T-cell (primary cell): ENCODE measurements around the gene CST9. TPM values are rescaled to one million over a fixed set of nuclear protein-coding genes. Genes with fewer than 3 reads are reported as not detected.
"Not testable (repeated sequence)": the region's sequence is repeated elsewhere in the genome, so short reads cannot be mapped to it uniquely, and the experiment has no call there.

ENCODE experiments used
- ATAC-seq, 4 experiments: fragments of 200-7000 bp in 3 of 4; fragments of 150-1000 bp in 1 of 4; cut with Tn5 transposase; replicated peaks in 1 of 4; 1 replicate in 3 of 4; 2 replicates in 1 of 4; pipeline ENCODE4 v1.10.0; 2021; ENCODE audit warnings: moderate library complexity in 3 of 4, mild to moderate bottlenecking in 2 of 4, moderate number of reproducible peaks in 1 of 4
- CTCF ChIA-PET, 2 donors: fragments of 300-600 bp; sonication (Branson Sonifier 250); formaldehyde crosslinking; loops; one replicate each; lab custom pipeline; 2022; ENCODE audit warnings: antibody characterized with exemption in 2 of 2; lab: Charles Lee
- POLR2A ChIA-PET, 2 donors: fragments of 300-600 bp; sonication (Branson Sonifier 250); formaldehyde crosslinking; loops; one replicate each; lab custom pipeline; 2022; ENCODE audit warnings: antibody characterized with exemption in 2 of 2; lab: Charles Lee
- DNase-seq, 35 experiments: peaks; one replicate each; pipeline versions ENCODE4 v3.0.0 to v3.0.0-alpha.2; 2013 to 2023
- H3K27ac ChIP-seq: one replicate; pipeline ENCODE4 v1.5.1; 2013; ENCODE audit warnings: low read length
- H3K27me3 ChIP-seq, 2 experiments: replicated peaks in 1 of 2; 1 replicate in 1 of 2; 2 replicates in 1 of 2; pipeline versions ENCODE4 v1.6.1 to v1.7.0; 2013; ENCODE audit warnings: low read length in 1 of 2, mixed read lengths in 1 of 2; ENCODE audit not compliant: control insufficient read depth in 2 of 2, insufficient read depth in 2 of 2; ENCODE audit errors: extremely low read depth in 1 of 2
- H3K36me3 ChIP-seq, 2 donors: 1 replicate in 1 of 2; 2 replicates in 1 of 2; pipeline versions ENCODE4 v1.6.1 to v1.7.0; 2013; ENCODE audit warnings: low read length in 1 of 2; ENCODE audit not compliant: control insufficient read depth in 2 of 2, insufficient read depth in 1 of 2; ENCODE audit errors: extremely low read depth in 1 of 2
- H3K4me1 ChIP-seq, 2 experiments: 1 replicate in 1 of 2; 2 replicates in 1 of 2; pipeline versions ENCODE4 v1.6.1 to v1.7.0; 2013; ENCODE audit warnings: low read length in 2 of 2, mixed read lengths in 1 of 2; ENCODE audit not compliant: insufficient read depth in 2 of 2, control insufficient read depth in 1 of 2; ENCODE audit errors: extremely low read depth in 1 of 2
- H3K4me3 ChIP-seq, 2 donors: 1 replicate in 1 of 2; 2 replicates in 1 of 2; pipeline versions ENCODE4 v1.5.1 to v1.7.0; 2013; ENCODE audit warnings: mild to moderate bottlenecking in 2 of 2, low read length in 1 of 2, moderate library complexity in 1 of 2; ENCODE audit not compliant: control insufficient read depth in 1 of 2; ENCODE audit errors: extremely low read depth in 1 of 2
- H3K9me3 ChIP-seq: 2 replicates; pipeline ENCODE4 v1.7.0; 2013
- H3K27ac Mint-ChIP-seq, 2 donors: one replicate each; pipeline ENCODE4 v1.8.0; 2020 to 2021; ENCODE audit warnings: mild to moderate bottlenecking in 2 of 2, mixed read lengths in 2 of 2
- H3K27me3 Mint-ChIP-seq, 2 donors: one replicate each; pipeline ENCODE4 v1.8.0; 2021 to 2022; ENCODE audit warnings: mixed read lengths in 2 of 2
- H3K36me3 Mint-ChIP-seq: one replicate; pipeline ENCODE4 v1.8.0; 2021; ENCODE audit warnings: mixed read lengths
- H3K4me1 Mint-ChIP-seq, 3 donors: one replicate each; pipeline ENCODE4 v1.8.0; 2020 to 2022; ENCODE audit warnings: mixed read lengths in 3 of 3, mild to moderate bottlenecking in 1 of 3
- H3K4me3 Mint-ChIP-seq, 3 donors: one replicate each; pipeline ENCODE4 v1.8.0; 2020 to 2022; ENCODE audit warnings: mild to moderate bottlenecking in 3 of 3, mixed read lengths in 3 of 3, moderate library complexity in 3 of 3
- H3K9me3 Mint-ChIP-seq, 3 donors: one replicate each; pipeline ENCODE4 v1.8.0; 2020 to 2022; ENCODE audit warnings: mixed read lengths in 3 of 3
- WGBS: methylation state at CpG from one replicate; pipeline ENCODE4 v1.1.5; 2013; ENCODE audit warnings: missing lambda C conversion rate; ENCODE audit not compliant: insufficient coverage; 5-methylcytosine and 5-hydroxymethylcytosine counted together
- total RNA-seq, 35 experiments: library from RNA in 6 of 35; stranded (reverse) in 6 of 35; fragments of 120-200 nt in 1 of 35; gene quantifications; one replicate each; pipeline versions ENCODE4 v1.2.1 to v1.2.4 and lab custom pipeline; 2013 to 2026

The CST9 gene
- total RNA-seq, 5 donors from 2014 or later (not counting 1 experiment from before 2014, with no cell fraction given), result not detected

DNA sequence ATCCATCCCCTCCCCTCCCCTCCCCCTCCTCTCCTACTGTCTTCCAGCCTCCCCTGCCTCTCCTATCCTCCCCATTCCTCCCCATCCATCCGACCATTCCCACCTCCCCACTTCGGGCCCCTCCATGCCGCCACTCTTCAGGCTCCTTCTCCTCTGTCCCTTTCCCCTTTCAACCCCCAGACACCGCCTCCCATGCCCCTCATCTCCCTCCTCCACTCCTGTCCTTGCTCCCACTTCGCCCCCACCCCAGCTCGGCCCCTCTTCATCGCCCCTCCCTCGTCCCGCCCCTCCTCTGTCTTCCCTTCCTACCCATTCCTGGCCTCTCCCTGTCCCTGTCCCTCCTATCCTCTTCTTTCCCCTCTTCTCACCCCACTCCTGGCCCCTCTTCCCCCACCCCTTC is 32.6 kb upstream of the CST9 start:
- Mint-ChIP-seq H3K36me3 (no peaks in the 10 kb centered on the region), H3K9me3 (no peaks in the 10 kb centered on the region), H3K27ac (no peak overlapping the region), H3K27me3 (peaks cover 24 to 38% of the 10 kb centered on the region in 2 donors), H3K4me3 (no peak overlapping the region), H3K4me1 (peaks cover 5 to 9% (median 7%) of the 10 kb centered on the region in 3 donors)
- ChIA-PET CTCF (no interaction called here), POLR2A (no interaction called here)
- Histone ChIP-seq H3K36me3 (no peaks in the 10 kb centered on the region), H3K27ac (no peak overlapping the region), H3K27me3 (peaks cover 0 to 40% of the 10 kb centered on the region in 2 experiments), H3K9me3 (no peaks in the 10 kb centered on the region), H3K4me1 (no peaks in the 10 kb centered on the region), H3K4me3 (no peak overlapping the region)
- DNase-seq (no peak), ATAC-seq (no peak)
- WGBS, result 60% methylated on average over 8 of the region's 9 CpGs

DNA sequence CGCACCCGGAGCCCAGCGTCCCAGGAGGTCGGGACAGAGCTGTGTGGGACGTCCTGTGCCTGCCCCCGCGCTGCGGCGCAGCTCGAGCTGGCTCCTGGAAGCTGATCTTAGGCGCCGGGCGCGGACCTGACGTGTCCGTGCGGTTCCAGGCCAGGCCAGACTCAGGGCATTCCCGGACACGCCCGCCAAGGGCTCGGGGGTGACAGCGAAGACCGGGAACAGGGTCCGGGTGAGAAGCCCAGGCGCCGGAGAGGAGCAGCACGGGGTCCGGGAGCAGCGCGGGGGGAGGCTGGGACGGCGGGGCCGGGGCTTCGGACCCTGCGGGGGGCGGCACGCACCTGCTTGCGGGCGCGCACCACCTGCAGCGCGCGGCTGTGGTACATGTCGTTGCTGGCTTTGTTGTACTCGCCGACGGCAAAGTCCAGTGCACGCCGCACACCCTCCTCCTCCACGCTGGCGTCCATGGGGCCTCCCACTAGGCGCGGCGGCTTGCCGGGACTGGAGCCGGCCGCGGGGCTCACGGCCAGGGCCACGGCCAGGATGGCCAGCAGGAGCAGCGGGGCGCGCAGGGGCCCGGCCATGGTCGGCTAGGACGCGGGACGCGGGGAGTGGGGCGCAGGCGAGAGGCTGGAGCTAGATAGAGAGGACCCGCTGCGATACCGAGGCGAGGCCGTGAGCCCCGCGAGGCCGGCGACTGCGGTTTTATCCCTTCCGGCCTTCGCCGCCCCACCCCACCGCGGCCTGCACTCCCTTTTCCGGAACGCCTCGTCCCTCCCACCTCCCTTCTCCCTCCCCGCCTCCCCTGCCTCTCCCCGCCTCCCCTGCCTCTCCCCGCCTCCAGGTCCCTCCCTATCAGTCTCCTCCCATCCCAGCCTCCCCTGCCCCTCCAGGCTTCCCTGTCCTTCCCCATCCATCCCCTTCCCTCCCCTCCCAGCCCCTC is 31.8 kb upstream of the CST9 start, which contains the start of gene CST3:
Gene CST3 (minus strand): TSS at position 674 of the 940 bp plus-strand sequence. CDS start 93 bp downstream, at position 581.
- Mint-ChIP-seq H3K27ac (peak within 1 kb of the TSS in 1 of 2 donors; percentile 52), H3K27me3 (peaks cover 24 to 38% of the 10 kb centered on the region in 2 donors), H3K9me3 (no peaks in the 10 kb centered on the region), H3K4me1 (peaks cover 5 to 7% (median 6%) of the 10 kb centered on the region in 3 donors), H3K36me3 (no peaks in the 10 kb centered on the region), H3K4me3 (peak within 1 kb of the TSS; percentile 43 to 60 (median 56))
- Histone ChIP-seq H3K9me3 (no peaks in the 10 kb centered on the region), H3K36me3 (no peaks in the 10 kb centered on the region), H3K4me3 (peak within 1 kb of the TSS; percentile 17 to 58), H3K27me3 (peaks cover 0 to 40% of the 10 kb centered on the region in 2 experiments), H3K27ac (no peak within 1 kb of the TSS), H3K4me1 (no peaks in the 10 kb centered on the region)
- DNase-seq (no peak), ATAC-seq (no peak)
- ChIA-PET CTCF (no interaction called here), POLR2A (no interaction called here)
- WGBS, result 3% methylated on average over 86 of the region's 92 CpGs

DNA sequence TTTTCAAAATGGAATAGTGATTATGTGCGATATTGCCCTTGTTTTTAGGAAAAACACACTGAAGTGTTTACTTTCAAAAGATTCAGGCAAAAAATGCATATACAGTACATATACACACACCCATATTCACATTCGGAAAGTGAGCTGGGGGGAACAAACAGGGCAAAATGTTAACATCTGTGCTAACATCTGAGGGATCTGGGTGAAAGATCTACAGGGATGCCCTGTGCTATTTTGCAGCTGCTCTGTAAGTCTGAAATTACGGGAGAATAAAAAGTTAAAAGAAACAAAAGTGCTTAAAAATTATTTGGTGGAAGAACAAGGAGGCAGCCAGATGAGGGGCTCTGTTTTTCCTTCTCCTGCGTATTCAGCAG is 31.2 kb upstream of the CST9 start:
- no peaks in the 10 kb centered on the region for H3K4me1 ChIP-seq
- peaks cover 0 to 37% of the 10 kb centered on the region in 2 experiments for H3K27me3 ChIP-seq
- ChIA-PET CTCF (no interaction called here), POLR2A (no interaction called here)
- DNase-seq (no peak), ATAC-seq (no peak)
- no peaks in the 10 kb centered on the region for H3K36me3 ChIP-seq
- no peak overlapping the region for H3K27ac ChIP-seq
- Mint-ChIP-seq H3K27ac (peak overlapping the region in 1 of 2 donors; percentile 52), H3K36me3 (no peaks in the 10 kb centered on the region), H3K9me3 (no peaks in the 10 kb centered on the region), H3K4me1 (peaks cover 5 to 7% (median 6%) of the 10 kb centered on the region in 3 donors), H3K27me3 (peaks cover 24 to 38% of the 10 kb centered on the region in 2 donors), H3K4me3 (peak overlapping the region; percentile 43 to 60 (median 56))
- H3K4me3 ChIP-seq, result peak overlapping the region; percentile 17 to 58
- H3K9me3 ChIP-seq, result no peaks in the 10 kb centered on the region
- WGBS, result 41% methylated on average over 2 of the region's 4 CpGs

DNA sequence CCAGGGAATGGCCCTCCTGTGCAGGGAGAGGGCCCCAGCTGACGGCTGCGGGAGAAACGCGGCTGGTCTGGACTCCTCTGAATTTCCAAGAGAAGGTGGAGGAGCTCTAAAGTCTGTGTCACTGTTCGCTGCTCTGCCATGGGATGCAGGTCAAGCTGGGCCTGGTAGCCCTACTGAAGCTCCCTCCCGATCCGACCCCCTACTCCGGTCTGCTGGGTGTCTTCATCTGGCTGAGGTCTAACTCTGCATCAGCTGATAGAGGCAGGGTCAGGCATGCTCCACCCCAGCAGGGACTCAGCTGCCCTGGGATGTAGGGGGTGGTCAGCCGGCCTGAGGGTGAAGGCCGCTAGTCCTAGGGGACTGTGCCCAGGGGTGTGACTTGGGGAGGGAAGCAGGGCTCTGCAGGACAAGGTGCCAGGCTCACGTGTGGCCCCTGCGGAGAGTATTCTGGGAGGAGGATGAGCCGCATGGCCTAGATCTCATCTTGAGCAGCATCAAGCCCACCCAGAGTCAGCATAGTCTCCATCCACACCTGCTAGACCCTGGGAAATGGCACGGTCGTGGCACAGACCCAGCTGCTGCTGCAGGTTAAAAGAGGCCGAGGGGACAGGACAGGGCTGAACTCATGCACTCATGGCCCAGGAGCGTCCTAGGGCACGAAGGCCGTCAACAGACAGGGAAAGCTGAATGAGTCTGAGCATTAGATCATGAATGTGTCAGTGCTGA is 30.6 kb upstream of the CST9 start:
- Mint-ChIP-seq H3K36me3 (no peaks in the 10 kb centered on the region), H3K4me1 (peaks cover 5 to 7% (median 6%) of the 10 kb centered on the region in 3 donors), H3K4me3 (peak overlapping the region in 2 of 3 donors; percentile 56 to 60), H3K9me3 (no peaks in the 10 kb centered on the region), H3K27ac (peak overlapping the region in 1 of 2 donors; percentile 52), H3K27me3 (peaks cover 24 to 38% of the 10 kb centered on the region in 2 donors)
- peaks cover 0 to 38% of the 10 kb centered on the region in 2 experiments for H3K27me3 ChIP-seq
- no peak for DNase-seq
- ChIA-PET CTCF (no interaction called here), POLR2A (no interaction called here)
- no peak for ATAC-seq
- no peak overlapping the region for H3K27ac ChIP-seq
- no peaks in the 10 kb centered on the region for H3K9me3 ChIP-seq
- 93% methylated on average over 17 of the region's 19 CpGs for WGBS
- H3K4me3 ChIP-seq, result peak overlapping the region in 1 of 2 donors; percentile 58
- no peaks in the 10 kb centered on the region for H3K4me1 ChIP-seq
- no peaks in the 10 kb centered on the region for H3K36me3 ChIP-seq

DNA sequence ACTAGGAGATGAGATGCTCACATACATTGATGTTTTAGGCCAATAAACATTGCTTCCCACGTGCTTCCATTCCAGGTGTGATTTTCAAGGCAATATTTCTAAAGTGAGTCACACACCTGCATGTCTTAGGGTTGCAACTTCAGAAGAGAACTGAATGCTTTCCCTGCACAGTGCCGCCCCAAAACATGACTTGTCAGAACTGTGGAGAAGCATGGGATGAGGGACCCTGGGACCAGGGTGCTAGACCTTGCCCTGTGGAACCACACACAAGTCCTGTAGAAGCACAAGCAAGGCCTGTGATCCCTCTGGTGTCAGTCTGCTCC is 30.0 kb upstream of the CST9 start:
- CTCF ChIA-PET, H3K36me3 ChIP-seq, H3K9me3 Mint-ChIP-seq, H3K36me3 Mint-ChIP-seq, ATAC-seq, H3K4me3 ChIP-seq, DNase-seq, H3K9me3 ChIP-seq, H3K4me1 Mint-ChIP-seq, POLR2A ChIA-PET, H3K27ac Mint-ChIP-seq, H3K4me1 ChIP-seq, H3K27ac ChIP-seq: not testable (repeated sequence)
- peaks cover 24 to 34% of the 10 kb centered on the region in 2 donors for H3K27me3 Mint-ChIP-seq
- no CpG with 5 or more reads among the region's 2 CpGs for WGBS
- peak overlapping the region in 1 of 3 donors; percentile 60 for H3K4me3 Mint-ChIP-seq
- peaks cover 0 to 38% of the 10 kb centered on the region in 2 experiments for H3K27me3 ChIP-seq

DNA sequence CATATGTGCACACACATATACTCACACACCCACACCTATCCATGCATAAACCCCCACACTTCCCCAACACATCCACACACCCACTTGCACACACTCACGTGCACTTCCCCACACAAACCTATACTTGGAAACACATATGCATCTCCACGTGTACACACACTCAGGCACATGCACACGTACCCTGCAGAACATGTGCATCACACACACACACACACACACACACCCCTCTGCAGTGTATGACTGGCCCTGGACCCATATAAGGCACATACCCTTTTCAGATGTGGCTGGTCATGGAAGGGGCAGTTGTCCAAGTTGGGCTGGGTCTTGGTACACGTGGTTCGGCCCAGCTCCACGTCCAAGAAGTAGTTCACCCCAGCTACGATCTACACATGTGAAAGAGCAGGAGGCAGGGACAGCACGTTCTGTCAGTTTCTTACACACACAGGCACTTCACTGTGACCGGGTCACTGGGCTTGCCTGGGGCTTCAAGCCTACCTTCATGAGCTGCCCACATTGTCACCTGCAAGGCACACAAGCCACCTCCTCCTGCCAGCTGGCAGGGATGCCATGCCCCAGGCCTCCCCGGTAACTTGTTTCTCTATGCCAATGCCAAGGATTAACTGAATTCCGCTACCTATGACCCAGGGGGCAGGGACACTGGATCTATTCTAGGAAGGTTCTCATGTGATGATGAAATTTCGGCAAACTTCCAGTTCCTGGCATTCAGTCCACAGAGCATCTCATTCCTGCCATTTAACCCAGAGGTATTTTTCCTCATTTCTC is 29.5 kb upstream of the CST9 start:
- ATAC-seq (no peak), DNase-seq (no peak)
- no peaks in the 10 kb centered on the region for H3K9me3 Mint-ChIP-seq
- POLR2A ChIA-PET, result no interaction called here
- H3K27ac Mint-ChIP-seq, result no peak overlapping the region
- H3K4me3 Mint-ChIP-seq, result no peak overlapping the region
- H3K4me1 Mint-ChIP-seq, result peaks cover 5 to 7% (median 6%) of the 10 kb centered on the region in 3 donors
- Histone ChIP-seq H3K4me1 (no peaks in the 10 kb centered on the region), H3K27me3 (peaks cover 0 to 36% of the 10 kb centered on the region in 2 experiments), H3K9me3 (no peaks in the 10 kb centered on the region), H3K27ac (no peak overlapping the region), H3K4me3 (no peak overlapping the region), H3K36me3 (no peaks in the 10 kb centered on the region)
- no peaks in the 10 kb centered on the region for H3K36me3 Mint-ChIP-seq
- WGBS, result 70% methylated on average over 6 of the region's 12 CpGs
- H3K27me3 Mint-ChIP-seq, result peaks cover 24 to 31% of the 10 kb centered on the region in 2 donors
- CTCF ChIA-PET, result no interaction called here
